LoVo (cell line): ENCODE data around the gene RIN1.
"Not testable (repeated sequence)": the region's sequence is repeated elsewhere in the genome, so short reads cannot be mapped to it uniquely, and the experiment has no call there.

Experiments
- DNase-seq: peaks from one replicate; pipeline ENCODE4 v3.0.0-alpha.2; 2016; ENCODE audit warnings: low spot score

Gene RIN1

DNA sequence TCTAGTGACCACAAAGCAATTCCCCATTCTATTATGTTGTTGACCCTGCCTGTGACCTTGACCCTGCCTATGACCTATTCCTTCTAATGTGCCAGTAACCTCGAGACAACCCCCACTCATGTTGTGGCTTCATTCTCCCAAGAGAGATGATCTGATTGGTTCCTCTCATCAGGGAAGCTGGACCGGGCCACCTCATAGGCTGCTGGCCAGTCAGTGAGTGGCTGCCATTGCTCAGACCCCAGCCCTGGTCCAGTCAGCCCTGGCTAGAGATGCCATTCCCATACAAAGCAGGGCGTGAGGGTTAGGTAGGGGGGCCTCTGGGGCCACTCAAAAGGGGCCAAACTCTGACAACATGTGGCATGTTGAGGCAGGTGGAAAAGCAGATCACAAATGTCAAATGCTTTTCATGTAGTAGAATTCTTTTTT, 23.4 kb upstream of the RIN1 start:
- no peak for DNase-seq

DNA sequence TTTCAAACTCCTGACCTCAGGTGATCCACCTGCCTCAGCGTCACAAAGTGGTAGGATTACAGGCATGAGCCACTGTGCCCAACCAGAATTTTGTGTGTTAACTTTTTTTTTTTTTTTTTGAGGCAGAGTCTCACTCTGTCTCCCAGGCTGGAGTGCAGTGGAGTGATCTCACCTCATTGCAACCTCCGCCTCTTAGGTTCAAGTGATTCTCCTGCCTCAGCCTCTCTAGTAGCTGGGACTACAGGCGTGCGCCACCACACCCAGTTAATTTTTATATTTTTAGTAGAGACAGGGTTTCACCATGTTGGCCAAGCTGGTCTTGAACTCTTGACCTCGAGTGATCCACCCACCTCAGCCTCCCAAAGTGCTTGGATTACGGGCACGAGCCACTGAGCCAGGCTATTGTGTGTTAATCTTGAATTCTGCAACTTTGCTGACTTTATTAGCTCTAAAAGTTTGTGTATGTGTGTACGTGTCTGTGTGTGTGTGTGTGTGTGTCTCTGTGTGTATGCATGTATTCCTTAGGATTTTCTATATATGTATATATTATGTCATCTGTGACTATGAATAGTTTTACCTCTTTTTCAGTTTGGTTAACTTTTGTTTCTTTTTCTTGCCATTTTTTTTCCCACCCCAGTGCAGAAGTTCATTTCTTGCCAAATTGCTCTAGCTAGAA, 14.5 kb upstream of the RIN1 start:
- DNase-seq = not testable (repeated sequence)

DNA sequence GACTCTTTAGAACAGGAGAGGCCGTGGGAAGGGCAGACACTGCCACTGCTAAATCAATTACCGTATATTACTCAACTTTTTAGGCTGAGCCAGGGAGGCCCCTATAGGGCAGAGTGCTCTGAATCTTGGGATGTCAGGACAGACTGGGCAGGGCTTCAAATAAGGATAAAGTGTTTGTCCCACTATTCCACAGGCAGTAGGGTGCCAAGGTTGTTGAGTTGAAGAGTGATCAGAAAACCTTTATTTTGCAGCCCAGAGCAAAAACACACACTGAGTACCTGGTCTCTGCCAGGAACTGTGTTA, 12.8 kb upstream of the RIN1 start:
- DNase-seq = no peak

DNA sequence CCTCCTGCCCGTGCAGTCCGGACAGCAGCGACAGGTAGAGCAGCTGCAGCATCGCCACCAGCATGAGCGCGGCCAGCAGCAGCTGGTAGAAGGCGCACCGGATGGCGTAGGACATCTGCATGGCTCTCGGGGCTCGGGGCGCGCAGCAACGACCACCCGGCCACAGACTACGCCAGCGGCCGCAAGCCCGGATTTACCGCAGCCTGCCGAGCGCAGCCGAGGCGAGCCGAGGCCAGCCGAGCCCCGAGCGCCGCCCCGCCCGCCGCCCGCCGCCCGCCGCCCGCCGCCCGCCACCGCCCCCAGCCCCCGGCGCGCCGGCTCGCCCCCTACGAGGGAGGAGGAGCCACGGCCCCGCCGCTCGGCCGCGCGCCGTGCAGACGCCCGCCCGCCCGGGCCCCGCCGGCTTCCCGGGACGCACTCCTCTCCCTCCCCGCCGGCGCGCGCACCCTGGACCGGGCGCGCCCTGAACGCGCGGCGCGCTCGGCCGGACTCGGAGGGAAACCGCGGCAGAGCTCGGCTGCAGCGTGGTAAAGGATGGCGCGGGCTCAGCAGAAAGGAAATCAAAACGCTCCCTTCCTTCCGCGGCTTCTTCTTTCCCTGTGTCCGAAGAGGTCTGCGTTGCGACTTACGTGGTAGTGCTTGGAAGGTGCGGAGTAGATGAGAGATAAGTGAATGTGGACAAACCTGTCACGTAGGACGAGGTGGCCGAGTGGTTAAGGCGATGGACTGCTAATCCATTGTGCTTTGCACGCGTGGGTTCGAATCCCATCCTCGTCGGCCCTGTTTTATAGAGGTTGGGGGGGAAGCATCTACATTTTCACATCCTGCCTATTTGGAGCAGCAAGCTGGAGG, 11.4 kb upstream of the RIN1 start, which contains the start of gene B4GAT1:
B4GAT1 (minus strand) TSS at position 205 of the 852 bp plus-strand sequence; CDS start at position 121, 84 bp downstream.
- DNase-seq = peak; percentile 74

GRCh38 chr11:66346476-66347424, 10.5 kb upstream of the RIN1 start:
- no peak for DNase-seq

GRCh38 chr11:66345316-66345649, 9.0 kb upstream of the RIN1 start:
- DNase-seq = no peak

GRCh38 chr11:66344550-66345315, 8.5 kb upstream of the RIN1 start, which contains the start of gene BRMS1:
TSS of gene BRMS1 (minus strand) at chr11:66345104. CDS start at chr11:66342234, 2,870 bp downstream.
- DNase-seq = peak; percentile 94

GRCh38 chr11:66343176-66343575, 6.9 kb upstream of the RIN1 start:
- DNase-seq = no peak

DNA sequence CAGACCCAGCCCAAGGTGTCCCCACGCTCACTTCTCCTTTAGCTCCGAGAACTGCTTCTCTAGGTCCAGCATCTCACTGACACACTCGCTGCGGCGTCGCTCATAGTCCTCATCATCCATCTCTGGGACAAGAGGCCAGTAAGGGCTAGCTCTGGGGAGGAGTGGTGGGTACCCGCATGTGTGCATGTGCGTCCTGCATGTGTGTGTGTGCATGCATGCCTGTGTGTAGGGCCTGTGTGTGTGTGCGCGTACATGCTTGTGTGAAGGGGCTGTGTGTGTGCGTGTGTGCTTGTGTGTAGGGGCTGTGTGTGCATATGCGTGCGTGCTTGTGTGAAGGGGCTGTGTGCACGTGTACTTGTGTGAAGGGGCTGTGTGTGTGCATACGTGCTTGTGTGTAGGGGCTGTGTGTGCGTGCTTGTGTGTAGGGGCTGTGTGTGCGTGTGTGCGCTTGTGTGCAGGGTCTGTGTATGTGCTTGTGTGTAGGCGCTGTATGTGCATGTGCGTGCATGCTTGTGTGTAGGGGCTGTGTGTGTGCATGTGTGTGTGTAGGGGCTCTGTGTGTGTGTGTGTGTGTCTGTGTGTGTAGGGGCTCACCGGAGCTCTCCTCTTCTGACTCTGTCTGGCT, 5.4 kb upstream of the RIN1 start:
- no peak for DNase-seq

GRCh38 chr11:66340596-66341501, 4.6 kb upstream of the RIN1 start:
- DNase-seq = no peak

- DNase-seq = no peak
Measured at GRCh38 chr11:66339686-66340483, 3.7 kb upstream of the RIN1 start.

DNA sequence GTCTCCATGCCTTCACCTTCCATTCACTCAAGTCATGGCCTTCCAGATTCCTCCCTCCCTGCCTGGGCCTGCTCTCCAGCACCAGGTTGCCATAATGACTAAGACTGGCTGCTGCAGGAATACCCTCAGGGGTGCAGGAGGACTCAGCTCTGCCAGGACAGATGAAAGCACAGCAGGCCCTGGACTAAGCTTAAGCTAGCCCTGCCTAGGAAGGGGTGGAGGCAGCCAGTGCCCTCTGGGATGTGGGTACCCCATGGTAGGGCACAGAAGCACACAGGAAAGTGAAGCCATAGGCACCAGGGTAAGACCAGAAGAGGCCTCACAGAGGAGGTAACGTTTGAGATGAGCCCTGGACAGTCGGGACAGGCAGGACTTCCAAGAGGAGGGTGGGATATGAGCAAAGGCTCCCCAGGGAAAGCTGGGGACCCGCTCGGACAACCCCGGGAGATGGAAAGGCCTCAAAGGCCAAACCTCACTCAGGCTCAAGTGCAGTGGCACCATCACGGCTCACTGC, 3.0 kb upstream of the RIN1 start:
- no peak for DNase-seq

DNA sequence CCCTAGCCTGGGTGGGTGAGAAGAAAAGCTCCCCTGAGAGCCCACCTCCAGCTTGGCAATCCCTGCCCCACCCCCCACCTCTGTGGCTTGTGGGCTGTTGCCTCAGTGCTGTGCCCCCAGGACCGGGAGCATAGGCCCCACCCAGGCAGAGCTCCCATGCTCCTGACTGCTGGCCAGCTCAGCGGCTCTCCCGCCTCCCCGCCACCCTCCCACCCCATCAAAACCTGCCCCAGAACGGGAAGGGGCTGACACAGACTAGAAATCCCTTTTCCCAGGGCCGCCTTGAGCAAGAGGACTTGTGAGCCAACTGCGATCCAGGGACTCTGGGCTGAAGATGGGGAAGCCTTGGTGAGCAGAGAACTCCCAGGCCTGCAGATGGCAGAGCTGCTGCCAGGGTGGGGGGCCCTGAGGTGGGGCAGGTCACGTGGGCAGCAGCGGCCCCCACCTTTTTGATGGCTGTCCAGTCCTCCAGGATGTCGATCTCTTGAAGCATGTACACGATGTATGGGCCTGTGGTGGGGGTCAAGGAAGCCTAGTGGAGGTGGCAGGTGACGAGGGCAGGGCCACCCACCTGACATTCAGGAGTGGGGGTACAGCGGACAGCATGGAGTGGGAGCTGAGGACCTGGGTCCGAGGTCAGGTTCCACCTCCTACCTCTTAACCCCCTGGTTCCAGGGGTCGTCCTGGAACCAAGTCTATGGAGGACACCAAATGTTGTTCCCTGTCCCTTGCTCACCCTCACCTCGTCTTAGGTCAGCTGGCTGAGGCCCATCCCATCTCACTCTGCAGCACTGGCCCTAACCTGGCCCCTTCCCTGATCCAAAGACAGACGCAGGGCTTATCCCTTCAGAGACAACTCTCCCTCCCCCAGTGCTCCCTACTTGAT, 2.3 kb upstream of the RIN1 start:
- DNase-seq = no peak

DNA sequence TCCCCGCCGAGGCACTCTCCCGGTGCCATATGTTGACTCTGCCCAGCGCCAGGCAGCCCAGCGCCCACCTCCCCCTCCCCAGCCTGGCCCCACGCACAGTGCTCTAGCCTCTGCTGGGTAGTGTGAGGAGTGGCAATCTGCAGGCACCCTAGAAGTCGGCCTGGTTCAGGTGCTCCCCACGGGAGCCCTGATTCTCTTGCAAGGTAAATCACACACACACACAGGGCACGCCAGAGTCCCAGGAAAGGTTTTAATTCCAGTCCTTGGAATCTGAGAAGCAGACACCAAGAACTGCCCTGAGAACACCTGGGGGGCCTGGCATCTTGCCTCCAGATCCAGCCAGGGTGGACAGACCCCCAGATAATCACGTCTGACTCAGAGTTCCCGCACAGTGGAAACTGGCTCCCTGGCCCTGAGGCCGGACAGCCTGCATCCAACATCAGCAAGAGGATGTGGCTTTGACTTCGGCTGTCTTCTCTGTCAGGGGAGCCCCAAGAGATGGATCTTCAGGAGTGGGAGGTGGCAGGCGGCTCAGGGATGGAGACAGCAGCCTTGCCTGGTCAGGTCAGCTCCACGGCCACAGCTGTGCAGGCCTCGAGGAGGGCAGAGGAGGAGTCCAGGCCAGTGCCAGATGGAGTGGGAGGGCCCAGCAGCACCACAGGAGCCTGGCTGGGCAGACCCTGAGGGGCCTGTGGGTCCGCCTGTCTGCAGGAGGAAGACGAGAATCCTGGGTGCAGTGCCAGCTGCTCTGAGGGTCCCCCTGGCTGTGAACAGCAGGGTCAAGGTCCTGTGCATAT, 1.1 kb upstream of the RIN1 start:
- DNase-seq = no peak

DNA sequence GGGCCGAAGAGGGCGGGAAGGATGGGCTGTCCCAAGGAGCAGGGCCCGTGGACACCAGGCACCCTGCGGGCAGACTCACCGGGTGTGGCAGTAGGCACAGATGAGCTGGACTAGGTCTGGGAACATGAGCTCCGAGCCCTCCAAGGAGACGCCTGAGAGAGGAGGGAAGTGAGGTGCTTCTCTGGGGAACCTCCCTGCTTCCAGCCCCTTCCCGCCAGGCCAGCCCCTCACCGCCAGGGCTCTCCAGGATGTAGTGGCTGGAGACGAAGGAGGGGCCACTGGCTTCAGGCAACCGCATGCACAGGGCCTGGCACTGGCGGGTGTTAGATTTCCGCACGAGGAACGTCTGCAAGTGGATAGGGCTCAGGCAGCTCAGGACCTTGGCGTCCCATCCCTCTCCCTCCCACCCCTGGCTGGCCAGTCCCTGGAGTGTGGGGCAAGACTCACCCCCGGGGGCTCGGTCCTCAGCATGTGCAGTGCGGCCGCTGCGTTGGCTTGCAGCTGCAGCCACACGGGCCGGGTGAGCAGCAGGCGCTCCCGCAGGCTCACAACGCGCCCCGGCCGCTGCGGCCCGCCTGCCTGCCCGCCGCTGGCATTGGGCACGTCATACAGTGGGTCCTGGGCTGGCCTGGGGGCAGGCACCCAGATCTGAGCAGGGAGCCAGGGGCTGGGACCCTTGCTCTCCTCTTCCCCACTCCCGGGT, 552 bp downstream of the RIN1 start:
- peak; percentile 12 for DNase-seq
